Stimulated activated effector memory CD8-positive, alpha-beta T cell treated with anti-CD3 and anti-CD28 coated beads, Interleukin-12 subunit alpha, Interleukin-12 subunit beta, amount 100 ng/mL, for 72 hours (primary cell): Measurements from ENCODE around the gene CCNL1.

ENCODE experiments used
- ATAC-seq: fragments of 150-1000 bp; cut with Tn5 transposase; 2 replicates; pipeline ENCODE4 v1.10.0; 2021
- DNase-seq, 2 donors: peaks; one replicate each; pipeline ENCODE4 v3.0.0; 2021 to 2022; ENCODE audit warnings: low spot score in 2 of 2
- H3K27ac Mint-ChIP-seq: one replicate; pipeline ENCODE4 v1.8.0; 2022; ENCODE audit warnings: mild to moderate bottlenecking, mixed read lengths
- H3K36me3 Mint-ChIP-seq: one replicate; pipeline ENCODE4 v1.8.0; 2022; ENCODE audit warnings: mild to moderate bottlenecking, mixed read lengths
- H3K4me1 Mint-ChIP-seq: one replicate; pipeline ENCODE4 v1.8.0; 2022; ENCODE audit warnings: mixed read lengths
- H3K4me3 Mint-ChIP-seq: one replicate; pipeline ENCODE4 v1.8.0; 2022; ENCODE audit warnings: mild to moderate bottlenecking, mixed read lengths
- H3K9me3 Mint-ChIP-seq: one replicate; pipeline ENCODE4 v1.8.0; 2022; ENCODE audit warnings: mixed read lengths

The CCNL1 gene

DNA sequence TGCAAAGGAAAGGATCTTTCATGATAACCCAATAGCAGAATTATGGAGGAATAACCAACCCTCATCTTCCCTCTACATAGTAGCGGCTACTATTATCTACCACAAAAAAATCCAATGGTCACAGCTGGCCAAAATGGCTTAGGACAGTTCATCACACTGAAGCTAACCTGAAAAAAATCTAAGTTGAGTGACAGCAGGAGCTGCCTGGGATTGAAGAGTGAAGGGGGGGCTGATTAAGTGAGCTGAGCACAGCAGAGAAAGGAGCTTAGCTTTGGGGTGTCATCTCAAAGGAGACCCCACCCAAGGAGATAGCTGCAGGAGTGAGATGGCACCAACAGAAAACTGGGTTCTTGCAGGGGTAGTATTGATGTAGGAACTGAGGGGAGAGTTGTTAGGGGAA lies 33.6 kb downstream of the CCNL1 start:
- Mint-ChIP-seq H3K4me3 (no peak overlapping the region), H3K9me3 (no peaks in the 10 kb centered on the region), H3K27ac (no peak overlapping the region), H3K36me3 (peaks cover 28% of the 10 kb centered on the region), H3K4me1 (peaks cover 63% of the 10 kb centered on the region)
- ATAC-seq, result no peak
- no peak for DNase-seq

DNA sequence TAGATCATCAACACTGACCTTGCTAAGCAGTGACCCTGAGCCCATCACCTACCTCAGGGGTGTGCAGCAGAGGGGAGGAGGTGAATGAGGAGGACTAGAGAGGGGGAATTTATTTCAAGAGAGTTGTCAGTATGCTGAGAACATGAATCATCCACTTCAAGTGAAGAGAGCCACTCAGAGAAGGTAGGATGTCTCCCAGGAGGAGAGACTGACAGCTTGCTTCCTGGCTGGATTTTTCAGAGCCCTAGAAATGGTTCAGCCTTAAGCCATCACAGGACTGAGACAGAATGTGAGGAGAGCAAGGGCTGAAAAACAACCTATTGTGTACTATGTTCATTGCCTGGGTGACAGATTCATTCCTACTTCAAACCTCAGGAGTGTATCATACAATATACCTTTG lies 34.8 kb downstream of the CCNL1 start:
- ATAC-seq (no peak), DNase-seq (no peak)
- Mint-ChIP-seq H3K36me3 (peaks cover 23% of the 10 kb centered on the region), H3K27ac (peak overlapping the region; percentile 53), H3K4me3 (no peak overlapping the region), H3K9me3 (no peaks in the 10 kb centered on the region), H3K4me1 (peaks cover 53% of the 10 kb centered on the region)

DNA sequence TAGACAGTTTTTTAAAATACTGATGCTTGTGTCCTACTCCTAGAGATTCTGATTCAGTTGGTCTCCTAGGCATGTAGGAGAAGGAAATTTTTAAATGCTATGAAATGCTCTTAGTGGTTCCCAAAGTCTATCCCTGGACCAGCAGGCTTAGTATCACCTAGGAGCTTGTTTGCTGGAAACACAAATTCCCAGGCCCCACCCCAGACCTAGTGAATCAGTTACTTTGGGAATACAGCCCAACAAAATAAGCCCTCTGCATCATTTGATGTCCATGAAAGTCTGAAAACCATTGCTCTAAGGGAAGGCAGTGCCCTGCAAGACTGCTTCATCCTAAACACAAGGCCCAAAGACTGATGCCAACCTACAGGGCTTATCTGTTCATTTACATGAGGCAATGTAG lies 36.3 kb downstream of the CCNL1 start:
- DNase-seq (no peak), ATAC-seq (no peak)
- Mint-ChIP-seq H3K36me3 (peaks cover 22% of the 10 kb centered on the region), H3K4me3 (no peak overlapping the region), H3K27ac (no peak overlapping the region), H3K9me3 (no peaks in the 10 kb centered on the region), H3K4me1 (peaks cover 46% of the 10 kb centered on the region)

DNA sequence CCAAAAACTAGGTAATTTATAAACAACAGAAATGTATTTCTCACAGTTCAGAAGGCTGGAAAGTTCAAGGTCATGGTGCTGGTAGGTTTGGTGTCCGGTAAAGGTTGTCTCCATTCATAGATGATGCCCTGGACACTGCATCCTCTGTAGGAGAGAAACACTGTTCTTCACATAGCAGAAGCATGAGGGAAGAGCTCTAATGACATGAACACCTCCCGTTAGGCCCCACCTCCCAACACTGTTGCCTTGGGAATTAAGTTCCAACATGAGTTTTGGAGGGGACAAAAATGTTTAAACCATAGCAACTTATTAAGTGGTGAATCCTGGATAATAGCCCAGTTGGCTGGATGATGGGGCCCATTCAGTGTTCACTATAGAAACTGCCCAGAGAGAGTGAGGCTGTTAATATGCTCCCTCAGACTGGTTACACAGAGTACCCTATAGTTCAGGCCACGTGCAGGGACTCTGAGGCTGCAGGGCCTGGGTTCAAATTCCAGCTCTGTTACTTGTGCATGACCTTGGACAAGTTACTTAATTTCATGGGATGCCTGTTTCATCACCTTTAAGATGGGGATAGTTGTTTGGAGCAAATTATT lies 37.0 kb downstream of the CCNL1 start:
- peaks cover 39% of the 10 kb centered on the region for H3K4me1 Mint-ChIP-seq

DNA sequence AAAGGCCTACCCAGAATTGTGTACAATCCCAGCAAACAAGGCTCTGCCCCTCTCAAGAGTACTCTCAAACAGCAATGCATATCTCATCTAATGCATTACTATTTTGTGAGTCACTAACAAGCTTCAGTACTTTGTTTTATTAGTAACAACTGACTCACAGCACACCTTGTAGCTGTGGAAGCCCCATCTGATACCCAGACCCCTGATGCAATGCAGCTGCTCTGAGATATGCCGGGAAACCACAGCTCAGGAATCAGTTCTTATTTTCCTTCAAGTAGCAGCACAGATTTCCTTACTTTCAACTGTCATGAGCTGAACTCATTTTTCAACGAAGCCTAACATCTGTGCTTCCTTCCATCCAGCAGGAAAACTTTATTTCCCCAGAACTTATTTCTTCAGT lies 37.8 kb downstream of the CCNL1 start:
- DNase-seq (no peak), ATAC-seq (peak; percentile 45)
- Mint-ChIP-seq H3K9me3 (no peaks in the 10 kb centered on the region), H3K27ac (no peak overlapping the region), H3K4me3 (no peak overlapping the region), H3K36me3 (peaks cover 9% of the 10 kb centered on the region), H3K4me1 (peaks cover 32% of the 10 kb centered on the region)

More for the DNA sequence above, 37.0 kb downstream of the CCNL1 start:
- DNase-seq, result no peak
- H3K27ac Mint-ChIP-seq, result no peak overlapping the region
- ATAC-seq, result no peak
- no peaks in the 10 kb centered on the region for H3K9me3 Mint-ChIP-seq
- H3K4me3 Mint-ChIP-seq, result no peak overlapping the region
- peaks cover 15% of the 10 kb centered on the region for H3K36me3 Mint-ChIP-seq

DNA sequence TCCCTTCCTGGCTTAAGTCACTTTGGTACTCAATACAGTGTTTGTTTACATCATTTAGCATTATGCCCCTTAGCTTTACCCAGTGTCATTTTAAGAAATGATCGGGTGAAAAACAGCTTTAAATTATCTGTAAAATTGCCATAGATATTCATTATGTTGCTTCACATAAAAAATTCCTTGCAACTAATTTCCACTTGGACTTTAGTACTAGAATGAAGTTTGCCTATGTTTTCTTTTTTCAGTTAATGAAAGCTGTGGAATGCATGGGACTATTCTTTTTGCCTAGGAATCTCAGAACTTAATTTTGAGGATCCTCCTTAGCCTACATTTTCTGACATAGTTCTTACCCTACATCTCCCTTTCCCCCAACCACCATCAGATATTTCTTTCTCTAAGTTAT lies 38.4 kb downstream of the CCNL1 start:
- no peak for ATAC-seq
- Mint-ChIP-seq H3K27ac (no peak overlapping the region), H3K36me3 (peaks cover 9% of the 10 kb centered on the region)

DNA sequence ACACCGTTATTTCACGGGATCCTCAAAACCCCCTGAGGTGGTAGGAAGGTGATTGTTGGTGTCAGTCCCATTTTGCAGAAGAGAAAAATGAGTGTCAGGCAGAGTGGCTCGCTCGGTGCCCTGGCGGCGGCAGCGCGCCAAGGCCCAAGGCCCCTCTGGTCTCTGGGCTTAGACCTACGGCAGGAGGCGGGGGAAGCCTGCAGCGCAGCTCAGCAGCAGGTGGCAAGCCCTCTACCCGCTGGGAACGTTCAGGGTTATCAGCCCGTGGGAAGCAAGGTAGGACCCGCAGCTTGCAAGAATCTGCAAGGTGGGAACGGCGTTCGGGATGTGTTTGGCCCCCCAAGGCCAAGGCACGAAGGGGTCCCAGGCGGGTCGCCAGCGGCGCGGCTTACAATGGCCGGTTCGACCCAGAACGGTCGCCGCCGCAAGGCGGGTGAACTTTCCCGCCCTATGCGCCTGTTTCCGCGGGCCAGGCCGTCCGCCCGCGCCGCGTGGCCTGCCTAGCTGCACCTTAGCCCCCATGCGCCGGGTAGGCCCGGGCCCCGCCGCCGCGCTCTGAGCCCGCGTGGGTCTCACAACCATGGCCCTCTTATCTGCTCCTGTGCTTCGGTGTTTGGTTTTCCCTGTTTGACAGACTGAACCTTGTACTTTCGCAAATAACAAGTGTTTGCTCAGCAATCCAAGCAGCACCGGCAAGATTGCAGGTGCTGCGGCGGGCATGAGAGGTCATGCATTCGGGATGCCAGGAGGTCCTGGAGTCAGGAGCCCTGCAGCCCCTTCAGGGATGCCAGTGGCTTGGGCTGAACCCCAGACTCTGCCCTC lies 39.7 kb downstream of the CCNL1 start:
- no peak overlapping the region for H3K4me3 Mint-ChIP-seq

More for the DNA sequence above, 38.4 kb downstream of the CCNL1 start:
- no peaks in the 10 kb centered on the region for H3K9me3 Mint-ChIP-seq
- DNase-seq, result no peak
- no peak overlapping the region for H3K4me3 Mint-ChIP-seq
- H3K4me1 Mint-ChIP-seq, result peaks cover 29% of the 10 kb centered on the region

DNA sequence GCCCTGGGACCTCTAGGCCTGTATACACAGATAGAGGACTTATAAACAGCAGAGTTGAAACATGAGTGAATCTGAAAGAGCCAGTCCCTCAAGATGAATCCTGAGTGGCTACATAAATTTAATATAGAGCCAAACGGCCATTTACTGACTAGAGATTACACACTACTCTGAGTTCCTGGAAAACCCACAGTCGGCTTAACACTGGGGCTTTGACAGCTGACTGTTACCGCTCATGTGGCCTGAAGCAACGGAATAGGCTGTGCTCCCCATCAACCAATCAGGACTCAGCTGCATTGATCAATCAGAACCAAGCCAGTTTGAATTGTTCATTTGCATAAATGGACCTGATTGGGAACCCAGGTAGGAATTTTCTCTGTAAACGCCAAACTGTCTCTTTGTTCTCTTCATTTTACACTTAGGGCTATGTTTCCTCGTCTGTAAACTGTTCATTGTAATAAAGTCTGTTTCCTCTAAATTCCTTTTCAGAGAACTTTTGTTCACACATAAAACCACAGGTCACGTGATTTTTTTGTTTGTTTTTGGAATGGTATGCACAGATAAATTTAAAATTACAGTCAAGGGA lies 40.5 kb downstream of the CCNL1 start:
- no peaks in the 10 kb centered on the region for H3K9me3 Mint-ChIP-seq
- H3K36me3 Mint-ChIP-seq, result peaks cover 9% of the 10 kb centered on the region
- ATAC-seq (peak; percentile 99), DNase-seq (peak in 1 of 2 donors; percentile 74)
- peaks cover 24% of the 10 kb centered on the region for H3K4me1 Mint-ChIP-seq
- H3K4me3 Mint-ChIP-seq, result no peak overlapping the region
- H3K27ac Mint-ChIP-seq, result peak overlapping the region; percentile 81

More for the DNA sequence above, 39.7 kb downstream of the CCNL1 start:
- Mint-ChIP-seq H3K36me3 (peaks cover 9% of the 10 kb centered on the region), H3K9me3 (no peaks in the 10 kb centered on the region), H3K4me1 (peaks cover 31% of the 10 kb centered on the region), H3K27ac (no peak overlapping the region)
- ATAC-seq, result no peak
- no peak for DNase-seq

DNA sequence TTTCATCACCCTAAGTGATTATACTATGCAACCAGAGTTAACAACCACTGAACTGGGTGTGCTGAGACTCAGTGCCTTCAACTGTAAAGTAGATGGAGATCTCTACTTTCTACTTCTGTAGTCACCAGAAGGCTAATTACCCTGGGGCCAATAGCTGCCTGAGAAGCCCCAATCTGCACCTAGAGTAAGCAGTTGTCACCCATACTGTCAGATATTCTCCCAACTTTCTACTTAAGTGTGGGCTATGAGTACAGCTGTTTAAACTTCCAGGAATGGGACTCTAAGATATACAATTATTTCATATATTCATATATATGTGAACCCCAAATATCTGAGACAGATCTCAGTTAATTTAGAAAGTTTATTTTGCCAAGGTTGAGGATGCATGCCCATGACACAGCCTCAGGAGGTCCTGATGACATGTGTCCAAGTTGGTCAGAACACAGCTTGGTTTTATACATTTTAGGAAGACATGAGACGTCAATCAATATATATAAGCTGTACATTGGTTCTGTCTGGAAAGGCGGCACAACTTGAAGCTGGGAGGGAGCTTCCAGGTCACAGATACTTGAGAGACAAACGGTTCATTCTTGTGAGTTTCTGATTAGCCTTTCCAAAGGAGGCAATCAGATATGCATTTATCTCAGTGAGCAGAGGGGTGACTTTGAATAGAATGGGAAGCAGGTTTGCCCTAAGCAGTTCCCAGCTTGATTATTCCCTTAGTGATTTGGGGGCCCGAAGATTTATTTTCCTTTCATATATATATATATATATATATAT lies 41.9 kb downstream of the CCNL1 start:
- Mint-ChIP-seq H3K4me3 (no peak overlapping the region), H3K27ac (no peak overlapping the region), H3K9me3 (no peaks in the 10 kb centered on the region), H3K36me3 (peaks cover 9% of the 10 kb centered on the region), H3K4me1 (peaks cover 24% of the 10 kb centered on the region)
- DNase-seq (no peak), ATAC-seq (no peak)

DNA sequence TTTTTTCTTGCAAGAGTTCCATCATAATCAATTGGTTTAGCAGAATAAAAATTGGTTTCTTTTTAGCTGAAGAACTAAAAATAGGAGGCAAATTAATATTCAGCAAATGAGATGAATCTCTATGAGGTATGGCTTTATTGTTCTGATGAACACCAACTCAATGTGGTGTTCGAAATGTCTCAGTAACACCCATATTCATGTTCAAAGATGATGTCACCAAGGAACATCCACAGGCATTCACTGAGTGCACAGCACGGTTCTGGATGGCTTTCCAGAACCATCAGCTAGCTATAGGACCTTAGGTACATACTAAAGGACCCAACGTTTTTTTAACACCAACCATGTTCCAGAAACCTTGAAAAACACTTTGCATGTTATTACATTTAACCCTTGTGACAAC lies 42.7 kb downstream of the CCNL1 start:
- Mint-ChIP-seq H3K36me3 (peaks cover 9% of the 10 kb centered on the region), H3K9me3 (no peaks in the 10 kb centered on the region), H3K4me3 (no peak overlapping the region), H3K4me1 (peaks cover 24% of the 10 kb centered on the region), H3K27ac (no peak overlapping the region)
- no peak for DNase-seq
- no peak for ATAC-seq

DNA sequence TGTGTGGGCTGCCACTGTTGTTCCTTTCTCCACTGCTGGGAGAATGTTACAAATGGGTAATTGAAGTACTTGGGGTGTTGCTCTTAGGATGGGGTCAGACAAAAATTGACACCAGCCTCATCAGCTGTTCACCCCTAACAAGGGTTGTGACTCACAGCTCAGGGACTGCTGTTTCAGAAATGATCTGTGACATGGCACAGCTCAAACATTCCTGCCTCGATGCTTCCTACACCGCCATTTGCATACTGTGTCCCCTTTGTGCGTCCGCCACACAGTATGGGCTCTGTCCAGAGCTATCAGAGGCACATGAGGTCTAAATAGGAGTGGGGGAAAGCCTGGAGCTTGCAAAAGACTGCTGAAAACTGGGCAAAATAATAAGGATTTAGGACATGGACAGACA lies 43.9 kb downstream of the CCNL1 start:
- peaks cover 9% of the 10 kb centered on the region for H3K36me3 Mint-ChIP-seq
- no peaks in the 10 kb centered on the region for H3K9me3 Mint-ChIP-seq
- H3K4me3 Mint-ChIP-seq, result no peak overlapping the region
- H3K27ac Mint-ChIP-seq, result no peak overlapping the region
- ATAC-seq (no peak), DNase-seq (no peak)
- H3K4me1 Mint-ChIP-seq, result peaks cover 15% of the 10 kb centered on the region

DNA sequence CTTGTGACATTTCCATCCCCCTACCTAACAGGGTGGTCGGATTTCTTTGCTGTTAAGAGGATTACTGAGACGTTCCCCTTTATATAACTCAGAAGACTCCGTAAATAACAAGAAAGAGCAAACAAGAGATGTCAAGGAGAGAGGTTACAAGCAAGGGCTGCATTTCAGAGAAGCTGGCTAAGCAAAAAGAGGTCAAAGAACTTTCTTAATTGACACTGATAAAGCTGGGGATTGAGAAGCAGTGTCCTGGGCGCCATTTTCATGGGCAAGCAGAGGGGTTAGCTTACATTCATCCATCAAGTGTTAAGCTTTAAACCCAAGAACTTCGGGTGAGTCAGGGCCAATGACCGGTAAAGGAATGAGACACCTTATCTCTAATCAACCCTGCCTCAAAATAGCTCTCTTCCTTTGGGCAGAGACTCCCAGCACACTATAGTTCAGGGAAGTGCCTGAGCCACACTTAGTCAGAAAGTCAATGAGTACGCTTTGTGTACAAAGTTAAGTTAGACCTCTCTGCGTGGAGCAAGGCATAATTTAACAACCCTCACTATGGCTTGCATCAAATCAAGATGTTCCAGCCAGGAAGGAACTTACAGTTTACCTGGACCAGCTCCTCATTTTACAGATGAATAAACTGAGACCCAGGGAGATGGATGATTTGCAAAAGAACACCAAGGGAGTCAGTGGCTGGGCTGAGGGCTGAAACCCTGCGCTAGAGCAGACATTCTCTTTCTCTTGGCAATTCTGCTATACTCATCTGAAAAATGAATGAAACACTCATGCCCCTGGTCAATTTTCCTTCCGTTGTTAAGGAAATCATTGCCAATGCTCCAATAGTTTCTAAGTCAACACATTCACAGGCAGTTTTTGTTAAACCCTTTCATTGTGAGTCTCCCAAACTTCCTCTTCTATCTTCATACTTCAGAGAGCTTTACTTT lies 44.6 kb downstream of the CCNL1 start:
- Mint-ChIP-seq H3K4me1 (peaks cover 15% of the 10 kb centered on the region), H3K9me3 (no peaks in the 10 kb centered on the region), H3K36me3 (peaks cover 9% of the 10 kb centered on the region), H3K4me3 (no peak overlapping the region), H3K27ac (no peak overlapping the region)
- ATAC-seq (no peak), DNase-seq (no peak)

DNA sequence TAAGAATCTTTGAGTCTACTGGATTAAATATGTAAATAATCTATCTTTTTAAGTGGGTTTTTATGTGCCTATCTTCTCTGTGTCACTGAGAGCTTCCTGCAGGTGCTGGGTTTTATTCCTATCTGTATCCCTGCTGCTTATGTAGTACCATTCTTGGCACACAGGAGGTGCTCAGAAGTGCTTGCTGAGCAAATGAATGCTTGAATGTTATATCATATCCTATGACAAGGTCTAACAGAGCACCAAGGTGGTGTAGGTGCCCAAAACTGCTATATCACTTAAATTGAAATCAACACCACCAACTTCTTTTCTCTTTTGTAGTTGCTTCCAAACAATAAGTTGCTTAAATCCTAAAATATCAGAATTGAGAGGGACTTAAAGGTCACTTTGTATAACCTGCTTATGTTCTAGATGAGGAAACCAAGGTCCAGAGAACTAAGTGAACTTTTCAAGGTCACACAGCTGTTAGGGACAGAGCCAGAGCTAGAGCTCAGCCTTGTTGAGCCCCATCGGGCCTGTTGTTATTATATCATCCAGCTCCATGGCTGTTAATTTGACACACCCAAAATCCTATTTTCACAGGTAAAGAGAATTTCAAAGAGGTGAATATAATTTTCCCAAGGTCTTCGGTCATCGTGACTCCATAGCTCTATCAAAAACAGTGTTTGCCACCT lies 46.0 kb downstream of the CCNL1 start:
- no peaks in the 10 kb centered on the region for H3K36me3 Mint-ChIP-seq
- DNase-seq (no peak), ATAC-seq (peak; percentile 57)
- no peak overlapping the region for H3K4me3 Mint-ChIP-seq
- peaks cover 6% of the 10 kb centered on the region for H3K4me1 Mint-ChIP-seq
- no peak overlapping the region for H3K27ac Mint-ChIP-seq
- H3K9me3 Mint-ChIP-seq, result no peaks in the 10 kb centered on the region

DNA sequence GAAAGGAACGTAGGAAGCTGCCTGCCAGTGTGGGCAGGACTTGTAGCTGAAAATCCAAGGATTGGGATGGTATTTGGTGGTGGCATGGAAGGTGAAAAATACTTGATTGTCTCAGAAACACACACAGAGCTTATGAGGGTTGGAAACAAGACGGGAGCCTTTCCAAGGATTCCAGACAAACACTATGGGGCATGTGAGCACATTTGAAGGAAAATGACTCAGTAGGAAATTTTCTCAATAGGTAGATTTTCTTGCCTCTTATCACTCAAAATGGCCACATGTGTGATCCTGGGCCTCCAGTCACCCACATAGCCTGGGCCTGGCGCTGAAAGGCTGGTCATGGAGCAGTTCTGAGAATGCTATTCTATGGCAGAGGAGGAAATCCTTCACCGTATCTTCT lies 47.4 kb downstream of the CCNL1 start:
- Mint-ChIP-seq H3K36me3 (no peaks in the 10 kb centered on the region), H3K27ac (peak overlapping the region; percentile 17), H3K4me1 (peaks cover 6% of the 10 kb centered on the region), H3K9me3 (no peaks in the 10 kb centered on the region), H3K4me3 (no peak overlapping the region)
- DNase-seq, result no peak
- no peak for ATAC-seq
